PC-9 (cell line): Measurements from ENCODE around the gene TUBA4A. TPM values are rescaled to one million over a fixed set of nuclear protein-coding genes. Genes with fewer than 3 reads are reported as not detected.

ENCODE experiments used
- BruUV-seq: library from RNA; stranded (reverse); fragments of 400-500 nt; replicated peaks from 2 replicates; lab custom pipeline; 2021; lab: Mats Ljungman, UMichigan
- CTCF ChIA-PET: fragments of 300-600 bp; sonication (Branson Sonifier 250); formaldehyde crosslinking; loops from one replicate; lab custom pipeline; 2022; ENCODE audit warnings: antibody characterized with exemption; lab: Charles Lee
- POLR2A ChIA-PET: fragments of 300-600 bp; sonication (Branson Sonifier 250); formaldehyde crosslinking; loops from one replicate; lab custom pipeline; 2022; ENCODE audit warnings: antibody characterized with exemption; ENCODE audit not compliant: unreplicated experiment; lab: Charles Lee
- DNase-seq, 2 experiments: peaks; one replicate each; pipeline versions ENCODE4 v3.0.0 to v3.0.0-alpha.2; 2015 to 2022; ENCODE audit warnings: mixed read lengths in 1 of 2
- H2AFZ ChIP-seq: fragments of 200-600 bp; sonication (generic); 2 replicates; pipeline ENCODE4 v1.8.1; 2017; ENCODE audit warnings: antibody characterized with exemption
- H3F3A ChIP-seq: fragments of 200-600 bp; sonication (generic); 2 replicates; pipeline ENCODE4 v1.8.1; 2017; ENCODE audit warnings: antibody characterized with exemption, mild to moderate bottlenecking, low read depth; ENCODE audit not compliant: insufficient read depth
- H3K27ac ChIP-seq: fragments of 200-600 bp; sonication (generic); 2 replicates; pipeline ENCODE4 v1.6.1; 2016; ENCODE audit warnings: mixed run types
- H3K27me3 ChIP-seq: fragments of 200-600 bp; sonication (generic); 2 replicates; pipeline ENCODE4 v1.6.1; 2016; ENCODE audit warnings: low read depth, mixed run types; ENCODE audit not compliant: insufficient read depth
- H3K36me3 ChIP-seq: fragments of 200-600 bp; sonication (generic); 2 replicates; pipeline ENCODE4 v1.6.1; 2016; ENCODE audit warnings: low read depth, mixed run types
- H3K4me1 ChIP-seq: fragments of 200-600 bp; sonication (generic); replicated peaks from 2 replicates; pipeline ENCODE4 v1.6.1; 2016; ENCODE audit warnings: mixed run types; ENCODE audit not compliant: insufficient read depth
- H3K4me2 ChIP-seq: fragments of 200-600 bp; sonication (generic); 2 replicates; pipeline ENCODE4 v1.6.1; 2017; ENCODE audit warnings: mixed run types
- H3K4me3 ChIP-seq: fragments of 200-600 bp; sonication (generic); 2 replicates; pipeline ENCODE4 v1.6.1; 2016; ENCODE audit warnings: mixed run types
- H3K79me2 ChIP-seq: fragments of 200-600 bp; sonication (generic); 2 replicates; pipeline ENCODE4 v1.6.1; 2017; ENCODE audit warnings: low read depth, mixed run types
- H3K9me2 ChIP-seq: fragments of 200-600 bp; sonication (generic); 2 replicates; pipeline ENCODE4 v1.8.1; 2017; ENCODE audit warnings: mild to moderate bottlenecking; ENCODE audit not compliant: insufficient read depth
- H3K9me3 ChIP-seq: fragments of 200-600 bp; sonication (generic); 2 replicates; pipeline ENCODE4 v1.8.1; 2016; ENCODE audit warnings: low read depth; ENCODE audit not compliant: insufficient read depth
- H4K20me1 ChIP-seq: fragments of 200-600 bp; sonication (generic); 2 replicates; pipeline ENCODE4 v1.8.1; 2017; ENCODE audit not compliant: insufficient read depth
- CTCF ChIP-seq: fragments of 200-600 bp; sonication (generic); conservative IDR thresholded peaks from 2 replicates; pipeline ENCODE4 v1.6.1; 2017; ENCODE audit warnings: mixed run types, antibody characterized with exemption, mild to moderate bottlenecking, moderate library complexity
- EZH2 ChIP-seq: fragments of 200-600 bp; sonication (generic); IDR thresholded peaks from 2 replicates; pipeline ENCODE4 v1.8.0; 2017; ENCODE audit warnings: antibody characterized with exemption, low read depth
- intact Hi-C: fragments of 100-400 bp; cut with micrococcal nuclease; formaldehyde crosslinking; loops from one replicate; pipeline ENCODE4 v1.10.0; 2022; ENCODE audit not compliant: unreplicated experiment
- total RNA-seq: library from RNA; stranded (reverse); gene quantifications from 2 replicates; pipeline ENCODE4 v1.2.3, GENCODE V29; 2021

Gene TUBA4A
- total RNA-seq, 1 experiment from 2014 or later, result 157 TPM

GRCh38 chr2:219228911-219229304 lies 24.8 kb downstream of the TUBA4A start:
- intact Hi-C loops, result loop anchor here (1.0 to 2.0 kb wide), 5 partner anchors 10 to 65 kb away; partner anchors contain the start of gene DNAJB2
- BruUV-seq, result no TSS peak

GRCh38 chr2:219228041-219228910 lies 25.4 kb downstream of the TUBA4A start:
- DNase-seq, result no peak
- TF ChIP-seq CTCF, result no peak
- TF ChIP-seq EZH2, result no peak
- peaks cover 39% of the 10 kb centered on the region for H3K79me2 ChIP-seq
- H4K20me1 ChIP-seq, result no peaks in the 10 kb centered on the region
- peaks cover 8% of the 10 kb centered on the region for H3F3A ChIP-seq
- ChIA-PET POLR2A (interaction anchor here (1.2 kb wide), 1 partner anchor 46 kb away, joined by 19 read pairs; no protein-coding TSS in a partner anchor), CTCF (no interaction called here)
- no peaks in the 10 kb centered on the region for H3K9me3 ChIP-seq
- H3K27me3 ChIP-seq, result no peaks in the 10 kb centered on the region
- peak overlapping the region; percentile 74 for H2AFZ ChIP-seq
- TSS peak; percentile 36 for BruUV-seq
- H3K36me3 ChIP-seq, result 0 out of 2 replicates have a peak, but pooled peaks cover 11% of the 10 kb centered on the region
- intact Hi-C loops, result loop anchor here (2.0 kb wide), 1 partner anchor 59 kb away; no protein-coding TSS in a partner anchor
- H3K4me1 ChIP-seq, result peaks cover 16% of the 10 kb centered on the region
- no peaks in the 10 kb centered on the region for H3K9me2 ChIP-seq
- no peak overlapping the region for H3K27ac ChIP-seq
- H3K4me3 ChIP-seq, result peak overlapping the region; percentile 67
- H3K4me2 ChIP-seq, result peak overlapping the region; percentile 97

More at GRCh38 chr2:219228911-219229304, 24.8 kb downstream of the TUBA4A start:
- Histone ChIP-seq H3K4me1 (peaks cover 16% of the 10 kb centered on the region), H3K9me3 (no peaks in the 10 kb centered on the region), H3K79me2 (peaks cover 39% of the 10 kb centered on the region), H3K4me2 (peak overlapping the region; percentile 97), H2AFZ (peak overlapping the region; percentile 74), H3K27ac (no peak overlapping the region), H3K4me3 (peak overlapping the region; percentile 67), H4K20me1 (no peaks in the 10 kb centered on the region), H3K27me3 (no peaks in the 10 kb centered on the region), H3K9me2 (no peaks in the 10 kb centered on the region), H3F3A (peaks cover 8% of the 10 kb centered on the region), H3K36me3 (0 out of 2 replicates have a peak, but pooled peaks cover 16% of the 10 kb centered on the region)
- CTCF ChIA-PET, result interaction anchor here (1.4 kb wide), 1 partner anchor 66 kb away, joined by 5 read pairs; no protein-coding TSS in a partner anchor
- TF ChIP-seq EZH2 (no peak), CTCF (no peak)
- DNase-seq, result no peak
- POLR2A ChIA-PET, result interaction anchor here (0.7 to 1.2 kb wide), 4 partner anchors 22 to 53 kb away, joined by 3 to 19 read pairs (median 6); partner anchors contain the start of gene CNPPD1

- Histone ChIP-seq H2AFZ (no peak overlapping the region), H3F3A (peaks cover 2% of the 10 kb centered on the region), H3K9me2 (no peaks in the 10 kb centered on the region), H3K9me3 (no peaks in the 10 kb centered on the region), H3K4me2 (no peak overlapping the region), H3K36me3 (no peaks in the 10 kb centered on the region), H3K79me2 (peaks cover 18% of the 10 kb centered on the region), H3K27me3 (no peaks in the 10 kb centered on the region), H4K20me1 (no peaks in the 10 kb centered on the region), H3K27ac (no peak overlapping the region), H3K4me1 (peaks cover 8% of the 10 kb centered on the region; the same call in 1 of the 2 replicates), H3K4me3 (no peak overlapping the region)
- POLR2A ChIA-PET, result no interaction called here
- DNase-seq, result no peak
- intact Hi-C loops, result no loop called here
- no peak for TF ChIP-seq EZH2
- no peak for TF ChIP-seq CTCF
- CTCF ChIA-PET, result no interaction called here
- no TSS peak for BruUV-seq
Measured at GRCh38 chr2:219225350-219225749, 28.4 kb downstream of the TUBA4A start.
